OCI-LY7 (cell line): ENCODE measurements around the gene HELT. TPM values are rescaled to one million over a fixed set of nuclear protein-coding genes. Genes with fewer than 3 reads are reported as not detected.

Source experiments
- BruUV-seq: library from RNA; stranded (reverse); fragments of 400-500 nt; replicated peaks from 2 replicates; lab custom pipeline; 2021; lab: Mats Ljungman, UMichigan
- CTCF ChIA-PET: fragments of 300-600 bp; sonication (Branson Sonifier 250); formaldehyde crosslinking; loops from one replicate; lab custom pipeline; 2022; ENCODE audit warnings: antibody characterized with exemption; ENCODE audit not compliant: unreplicated experiment; lab: Charles Lee
- POLR2A ChIA-PET: fragments of 300-600 bp; sonication (Branson Sonifier 250); formaldehyde crosslinking; loops from one replicate; lab custom pipeline; 2022; ENCODE audit warnings: antibody characterized with exemption; lab: Charles Lee
- DNase-seq: peaks from one replicate; pipeline ENCODE4 v3.0.0-alpha.2; 2015; ENCODE audit warnings: low spot score
- H2AFZ ChIP-seq: fragments of 200-600 bp; sonication (generic), shearing (Covaris generic); 2 replicates; pipeline ENCODE4 v1.6.1; 2014; ENCODE audit warnings: mild to moderate bottlenecking, antibody characterized with exemption, low read length, moderate library complexity
- H3K27ac ChIP-seq: fragments of 200-600 bp; sonication (generic); 2 replicates; pipeline ENCODE4 v1.5.1; 2014; ENCODE audit warnings: mixed run types, low read depth, mild to moderate bottlenecking, moderate library complexity, low read length, inconsistent platforms; ENCODE audit not compliant: poor library complexity, severe bottlenecking
- H3K36me3 ChIP-seq: fragments of 200-600 bp; sonication (generic); 2 replicates; pipeline ENCODE4 v1.6.1; 2014; ENCODE audit warnings: mild to moderate bottlenecking, antibody characterized with exemption, low read length, moderate library complexity, mixed read lengths; ENCODE audit not compliant: insufficient read depth
- H3K4me1 ChIP-seq: fragments of 200-600 bp; sonication (generic); 2 replicates; pipeline ENCODE4 v1.5.1; 2014; ENCODE audit warnings: mild to moderate bottlenecking, low read length; ENCODE audit not compliant: insufficient read depth, poor library complexity, severe bottlenecking
- H3K4me2 ChIP-seq: fragments of 200-600 bp; sonication (generic); 2 replicates; pipeline ENCODE4 v1.6.1; 2014; ENCODE audit warnings: mild to moderate bottlenecking, low read length
- H3K4me3 ChIP-seq: fragments of 200-600 bp; sonication (generic); 2 replicates; pipeline ENCODE4 v1.5.1; 2014; ENCODE audit warnings: mild to moderate bottlenecking, low read depth, low read length; ENCODE audit not compliant: poor library complexity, severe bottlenecking
- H3K79me2 ChIP-seq: fragments of 200-600 bp; sonication (generic); 2 replicates; pipeline ENCODE4 v1.6.1; 2016; ENCODE audit warnings: low read depth, mild to moderate bottlenecking, low read length, moderate library complexity, mixed read lengths; ENCODE audit not compliant: insufficient read depth
- H3K9me2 ChIP-seq: fragments of 200-600 bp; sonication (generic); 2 replicates; pipeline ENCODE4 v1.6.1; 2016; ENCODE audit warnings: mild to moderate bottlenecking, low read length, mixed read lengths; ENCODE audit not compliant: insufficient read depth
- H3K9me3 ChIP-seq: fragments of 200-600 bp; sonication (generic); 2 replicates; pipeline ENCODE4 v1.6.1; 2014; ENCODE audit warnings: mild to moderate bottlenecking, mixed run types, low read length, mixed read lengths
- H4K20me1 ChIP-seq: fragments of 200-600 bp; sonication (generic); 2 replicates; pipeline ENCODE4 v1.6.1; 2014; ENCODE audit warnings: mild to moderate bottlenecking, antibody characterized with exemption, low read length, moderate library complexity, mixed read lengths; ENCODE audit not compliant: insufficient read depth
- EZH2phosphoT487 ChIP-seq: fragments of 200-600 bp; sonication (generic); IDR thresholded peaks from 2 replicates; pipeline ENCODE4 v1.6.1; 2018; ENCODE audit warnings: low read depth, borderline replicate concordance, mild to moderate bottlenecking, mixed run types, antibody characterized with exemption, low read length, moderate library complexity, mixed read lengths
- intact Hi-C: fragments of 100-400 bp; cut with micrococcal nuclease; formaldehyde crosslinking; loops from one replicate; pipeline ENCODE4 v1.10.0; 2022; ENCODE audit not compliant: unreplicated experiment
- total RNA-seq, 2 experiments: library from RNA; depleted of rRNA in 1 of 2; stranded (reverse); fragments of >200 nt in 1 of 2; shearing (Covaris generic) in 1 of 2; gene quantifications; 2 replicates each; pipeline ENCODE4 v1.2.3, GENCODE V29; 2014 to 2022
- TF ChIP-seq, protein P1 (sequence below): fragments of 200-600 bp; sonication (generic); conservative IDR thresholded peaks from 2 replicates; pipeline ENCODE4 v1.5.1; 2014; ENCODE audit warnings: mild to moderate bottlenecking, antibody characterized with exemption, low read length, moderate library complexity, mixed read lengths

HELT gene
- total RNA-seq, 2 experiments from 2014 or later, result not detected

DNA sequence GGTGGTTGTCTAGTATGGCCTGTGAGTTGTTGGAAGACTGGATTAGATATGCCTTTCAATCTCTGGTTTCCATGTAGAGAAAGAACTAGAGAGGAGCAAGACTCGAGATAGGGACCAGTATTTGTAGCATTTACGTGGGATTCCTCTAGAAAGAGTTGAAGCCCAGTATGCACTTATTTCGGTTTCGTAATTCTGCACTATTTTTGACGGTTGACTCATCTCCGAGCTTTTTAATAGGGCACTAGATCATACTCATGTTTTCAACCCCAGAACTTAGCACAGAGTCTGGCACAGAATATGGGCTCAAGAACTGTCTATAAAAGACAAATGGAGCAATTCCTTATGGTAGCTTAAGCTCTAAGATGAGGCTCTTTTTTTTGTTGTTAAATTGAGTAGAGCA is 15.7 kb downstream of the HELT start:
- ChIA-PET POLR2A (interaction anchor here (0.6 kb wide), 2 partner anchors 88 to 1136 kb away, joined by 3 read pairs; no protein-coding TSS in a partner anchor), CTCF (no interaction called here)
- Histone ChIP-seq H3K4me2 (no peak overlapping the region), H3K36me3 (no peaks in the 10 kb centered on the region), H2AFZ (no peak overlapping the region), H3K4me1 (no peaks in the 10 kb centered on the region), H3K79me2 (no peaks in the 10 kb centered on the region), H3K27ac (no peak overlapping the region), H3K9me2 (no peaks in the 10 kb centered on the region), H3K9me3 (no peaks in the 10 kb centered on the region), H4K20me1 (no peaks in the 10 kb centered on the region), H3K4me3 (no peak overlapping the region)
- intact Hi-C loops, result no loop called here
- DNase-seq, result no peak
- no TSS peak for BruUV-seq
- TF ChIP-seq, protein P1, sequence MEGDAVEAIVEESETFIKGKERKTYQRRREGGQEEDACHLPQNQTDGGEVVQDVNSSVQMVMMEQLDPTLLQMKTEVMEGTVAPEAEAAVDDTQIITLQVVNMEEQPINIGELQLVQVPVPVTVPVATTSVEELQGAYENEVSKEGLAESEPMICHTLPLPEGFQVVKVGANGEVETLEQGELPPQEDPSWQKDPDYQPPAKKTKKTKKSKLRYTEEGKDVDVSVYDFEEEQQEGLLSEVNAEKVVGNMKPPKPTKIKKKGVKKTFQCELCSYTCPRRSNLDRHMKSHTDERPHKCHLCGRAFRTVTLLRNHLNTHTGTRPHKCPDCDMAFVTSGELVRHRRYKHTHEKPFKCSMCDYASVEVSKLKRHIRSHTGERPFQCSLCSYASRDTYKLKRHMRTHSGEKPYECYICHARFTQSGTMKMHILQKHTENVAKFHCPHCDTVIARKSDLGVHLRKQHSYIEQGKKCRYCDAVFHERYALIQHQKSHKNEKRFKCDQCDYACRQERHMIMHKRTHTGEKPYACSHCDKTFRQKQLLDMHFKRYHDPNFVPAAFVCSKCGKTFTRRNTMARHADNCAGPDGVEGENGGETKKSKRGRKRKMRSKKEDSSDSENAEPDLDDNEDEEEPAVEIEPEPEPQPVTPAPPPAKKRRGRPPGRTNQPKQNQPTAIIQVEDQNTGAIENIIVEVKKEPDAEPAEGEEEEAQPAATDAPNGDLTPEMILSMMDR, result no peak
- TF ChIP-seq EZH2phosphoT487, result no peak

- POLR2A ChIA-PET, result interaction anchor here (0.6 kb wide), 1 partner anchor 63 kb away, joined by 5 read pairs; no protein-coding TSS in a partner anchor
- intact Hi-C loops, result no loop called here
- Histone ChIP-seq H3K27ac (no peak overlapping the region), H4K20me1 (no peaks in the 10 kb centered on the region), H3K9me3 (no peaks in the 10 kb centered on the region), H2AFZ (no peak overlapping the region), H3K4me1 (peaks cover 6% of the 10 kb centered on the region), H3K79me2 (no peaks in the 10 kb centered on the region), H3K4me2 (no peak overlapping the region), H3K9me2 (no peaks in the 10 kb centered on the region), H3K4me3 (no peak overlapping the region), H3K36me3 (no peaks in the 10 kb centered on the region)
- CTCF ChIA-PET, result interaction anchor here (0.6 kb wide), 1 partner anchor 561 kb away, joined by 4 read pairs; the partner anchor contains the start of gene IRF2
- no TSS peak for BruUV-seq
- TF ChIP-seq EZH2phosphoT487, result no peak
- TF ChIP-seq, protein P1, result no peak
- DNase-seq, result no peak
Measured at GRCh38 chr4:185035284-185035683, 17.0 kb downstream of the HELT start.

DNA sequence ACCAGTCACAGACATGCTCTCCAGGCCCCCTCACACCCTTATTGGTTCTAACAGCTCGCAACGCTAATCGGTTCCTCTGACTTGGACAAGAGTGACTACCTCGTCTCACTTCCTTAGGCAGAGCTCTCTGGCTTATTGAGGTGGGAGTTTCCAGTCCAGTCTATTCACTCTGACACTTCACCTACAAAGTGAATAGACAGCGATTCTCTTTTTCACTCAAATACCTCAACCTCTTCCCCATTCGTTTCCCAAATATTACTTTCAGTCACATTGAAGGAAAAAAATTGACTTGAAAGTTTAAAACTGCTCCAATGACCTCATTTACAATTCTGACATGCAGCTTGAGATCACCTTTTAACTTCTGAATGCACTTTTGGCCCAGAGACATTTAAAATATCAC is 17.7 kb downstream of the HELT start:
- Histone ChIP-seq H4K20me1 (no peaks in the 10 kb centered on the region), H3K9me3 (no peaks in the 10 kb centered on the region), H3K4me2 (no peak overlapping the region), H3K4me3 (no peak overlapping the region), H3K9me2 (no peaks in the 10 kb centered on the region), H2AFZ (no peak overlapping the region), H3K4me1 (peaks cover 6% of the 10 kb centered on the region), H3K79me2 (no peaks in the 10 kb centered on the region), H3K27ac (no peak overlapping the region), H3K36me3 (no peaks in the 10 kb centered on the region)
- DNase-seq, result no peak
- TF ChIP-seq, protein P1, result no peak
- BruUV-seq, result no TSS peak
- intact Hi-C loops, result no loop called here
- CTCF ChIA-PET, result interaction anchor here (0.6 kb wide), 1 partner anchor 561 kb away, joined by 4 read pairs; the partner anchor contains the start of gene IRF2
- POLR2A ChIA-PET, result no interaction called here
